SJCRH30 (cell line): Measurements from ENCODE around the gene LRRC7. TPM values are rescaled to one million over a fixed set of nuclear protein-coding genes. Genes with fewer than 3 reads are reported as not detected.
A peak's percentile ranks its signal among the peaks of the same experiment; 100 is the strongest.

Source experiments
- DNase-seq, 2 experiments: peaks; one replicate each; pipeline ENCODE4 v3.0.0-alpha.2; 2015 to 2020
- H3K27ac ChIP-seq: fragments of 250-450 bp; sonication (Bioruptor Pico); 2 replicates; pipeline ENCODE4 v1.5.1; 2020; ENCODE audit warnings: mild to moderate bottlenecking, moderate library complexity
- H3K27me3 ChIP-seq: fragments of 250-450 bp; sonication (Bioruptor Pico); 2 replicates; pipeline ENCODE4 v1.5.1; 2020; ENCODE audit warnings: mild to moderate bottlenecking, moderate library complexity
- H3K36me3 ChIP-seq: fragments of 250-450 bp; sonication (Bioruptor Pico); 2 replicates; pipeline ENCODE4 v1.5.1; 2020; ENCODE audit warnings: mild to moderate bottlenecking, moderate library complexity
- H3K4me1 ChIP-seq: fragments of 250-450 bp; sonication (Bioruptor Pico); 2 replicates; pipeline ENCODE4 v1.5.1; 2020; ENCODE audit warnings: mild to moderate bottlenecking, moderate library complexity
- H3K4me3 ChIP-seq: fragments of 250-450 bp; sonication (Bioruptor Pico); 2 replicates; pipeline ENCODE4 v1.5.1; 2020; ENCODE audit warnings: mild to moderate bottlenecking, moderate library complexity
- H3K9me3 ChIP-seq: fragments of 250-450 bp; sonication (Bioruptor Pico); replicated peaks from 2 replicates; pipeline ENCODE4 v1.5.1; 2020; ENCODE audit warnings: mild to moderate bottlenecking, moderate library complexity
- total RNA-seq: library from RNA; depleted of rRNA; stranded (reverse); fragments of >200 nt; shearing (Covaris generic); gene quantifications from 2 replicates; pipeline ENCODE4 v1.2.3, GENCODE V29; 2014

The LRRC7 gene
- total RNA-seq, 1 experiment from 2014 or later = 0.04 TPM

GRCh38 chr1:70112838-70113237 is 545.1 kb downstream of the LRRC7 start:
- no peak overlapping the region for H3K4me3 ChIP-seq
- 0 out of 2 replicates have a peak, but pooled peaks cover 4% of the 10 kb centered on the region for H3K27me3 ChIP-seq
- H3K27ac ChIP-seq = no peak overlapping the region
- no peaks in the 10 kb centered on the region for H3K9me3 ChIP-seq
- H3K36me3 ChIP-seq = no peaks in the 10 kb centered on the region
- H3K4me1 ChIP-seq = no peaks in the 10 kb centered on the region
- DNase-seq = peak in 1 of 2 experiments; percentile 20

GRCh38 chr1:70115315-70115714 is 547.6 kb downstream of the LRRC7 start:
- Histone ChIP-seq H3K9me3 (no peaks in the 10 kb centered on the region), H3K27ac (no peak overlapping the region), H3K36me3 (no peaks in the 10 kb centered on the region), H3K4me3 (no peak overlapping the region), H3K27me3 (0 out of 2 replicates have a peak, but pooled peaks cover 5% of the 10 kb centered on the region), H3K4me1 (no peaks in the 10 kb centered on the region)
- DNase-seq = no peak

GRCh38 chr1:70117046-70117445 is 549.3 kb downstream of the LRRC7 start:
- no peak overlapping the region for H3K27ac ChIP-seq
- no peaks in the 10 kb centered on the region for H3K4me1 ChIP-seq
- DNase-seq = no peak
- H3K9me3 ChIP-seq = no peaks in the 10 kb centered on the region
- H3K4me3 ChIP-seq = no peak overlapping the region
- H3K36me3 ChIP-seq = no peaks in the 10 kb centered on the region
- 0 out of 2 replicates have a peak, but pooled peaks cover 5% of the 10 kb centered on the region for H3K27me3 ChIP-seq

GRCh38 chr1:70134148-70134547 is 566.4 kb downstream of the LRRC7 start:
- Histone ChIP-seq H3K36me3 (no peaks in the 10 kb centered on the region), H3K4me1 (no peaks in the 10 kb centered on the region), H3K9me3 (no peaks in the 10 kb centered on the region), H3K4me3 (no peak overlapping the region), H3K27ac (no peak overlapping the region), H3K27me3 (no peaks in the 10 kb centered on the region; the same call in 1 of the 2 replicates)
- no peak for DNase-seq

- H3K36me3 ChIP-seq = peaks cover 2% of the 10 kb centered on the region; the same call in 1 of the 2 replicates
- H3K27ac ChIP-seq = no peak overlapping the region
- no peak for DNase-seq
- no peak overlapping the region for H3K4me3 ChIP-seq
- no peaks in the 10 kb centered on the region for H3K4me1 ChIP-seq
- no peaks in the 10 kb centered on the region for H3K9me3 ChIP-seq
- no peaks in the 10 kb centered on the region for H3K27me3 ChIP-seq
These were observed 572.6 kb downstream of the LRRC7 start for GRCh38 chr1:70140343-70140742.

- Histone ChIP-seq H3K27ac (no peak overlapping the region), H3K36me3 (peaks cover 6% of the 10 kb centered on the region; the same call in 1 of the 2 replicates), H3K4me1 (no peaks in the 10 kb centered on the region), H3K9me3 (no peaks in the 10 kb centered on the region), H3K27me3 (no peaks in the 10 kb centered on the region), H3K4me3 (no peak overlapping the region)
- no peak for DNase-seq
These were observed 573.2 kb downstream of the LRRC7 start for GRCh38 chr1:70140894-70141293.

- Histone ChIP-seq H3K27ac (no peak overlapping the region), H3K9me3 (no peaks in the 10 kb centered on the region), H3K27me3 (no peaks in the 10 kb centered on the region), H3K4me1 (no peaks in the 10 kb centered on the region), H3K36me3 (peaks cover 6% of the 10 kb centered on the region; the same call in 1 of the 2 replicates), H3K4me3 (no peak overlapping the region)
- no peak for DNase-seq
These were observed 574.4 kb downstream of the LRRC7 start for GRCh38 chr1:70142075-70142474.

GRCh38 chr1:70143048-70143659 is 575.4 kb downstream of the LRRC7 start:
- DNase-seq = no peak
- no peaks in the 10 kb centered on the region for H3K27me3 ChIP-seq
- no peaks in the 10 kb centered on the region for H3K4me1 ChIP-seq
- no peak overlapping the region for H3K27ac ChIP-seq
- peaks cover 11% of the 10 kb centered on the region for H3K36me3 ChIP-seq
- H3K4me3 ChIP-seq = no peak overlapping the region
- H3K9me3 ChIP-seq = no peaks in the 10 kb centered on the region

- Histone ChIP-seq H3K4me1 (no peaks in the 10 kb centered on the region), H3K27me3 (no peaks in the 10 kb centered on the region), H3K4me3 (no peak overlapping the region), H3K36me3 (peaks cover 11% of the 10 kb centered on the region), H3K9me3 (no peaks in the 10 kb centered on the region), H3K27ac (no peak overlapping the region)
- no peak for DNase-seq
These were observed 578.8 kb downstream of the LRRC7 start for GRCh38 chr1:70146488-70146887.

GRCh38 chr1:70150444-70150843 is 582.7 kb downstream of the LRRC7 start:
- no peaks in the 10 kb centered on the region for H3K9me3 ChIP-seq
- DNase-seq = no peak
- no peak overlapping the region for H3K27ac ChIP-seq
- no peaks in the 10 kb centered on the region for H3K4me1 ChIP-seq
- H3K4me3 ChIP-seq = no peak overlapping the region
- H3K27me3 ChIP-seq = no peaks in the 10 kb centered on the region
- H3K36me3 ChIP-seq = peaks cover 14% of the 10 kb centered on the region

GRCh38 chr1:70153739-70154138 is 586.0 kb downstream of the LRRC7 start:
- Histone ChIP-seq H3K9me3 (no peaks in the 10 kb centered on the region), H3K4me1 (no peaks in the 10 kb centered on the region), H3K4me3 (no peak overlapping the region), H3K27me3 (no peaks in the 10 kb centered on the region), H3K27ac (no peak overlapping the region), H3K36me3 (peaks cover 7% of the 10 kb centered on the region)
- no peak for DNase-seq

- no peak overlapping the region for H3K27ac ChIP-seq
- H3K27me3 ChIP-seq = no peaks in the 10 kb centered on the region
- H3K4me1 ChIP-seq = no peaks in the 10 kb centered on the region
- H3K4me3 ChIP-seq = no peak overlapping the region
- DNase-seq = no peak
- no peaks in the 10 kb centered on the region for H3K9me3 ChIP-seq
- H3K36me3 ChIP-seq = peaks cover 7% of the 10 kb centered on the region
These were observed 588.9 kb downstream of the LRRC7 start for GRCh38 chr1:70156529-70157120.

GRCh38 chr1:70164350-70164749 is 596.6 kb downstream of the LRRC7 start:
- H3K27me3 ChIP-seq = no peaks in the 10 kb centered on the region
- no peaks in the 10 kb centered on the region for H3K36me3 ChIP-seq
- H3K27ac ChIP-seq = no peak overlapping the region
- no peak overlapping the region for H3K4me3 ChIP-seq
- H3K4me1 ChIP-seq = no peaks in the 10 kb centered on the region
- no peaks in the 10 kb centered on the region for H3K9me3 ChIP-seq
- no peak for DNase-seq

GRCh38 chr1:70168283-70168682 is 600.6 kb downstream of the LRRC7 start:
- H3K27ac ChIP-seq = no peak overlapping the region
- H3K9me3 ChIP-seq = no peaks in the 10 kb centered on the region
- H3K4me1 ChIP-seq = no peaks in the 10 kb centered on the region
- DNase-seq = no peak
- H3K27me3 ChIP-seq = no peaks in the 10 kb centered on the region
- H3K36me3 ChIP-seq = peaks cover 4% of the 10 kb centered on the region; the same call in 1 of the 2 replicates
- no peak overlapping the region for H3K4me3 ChIP-seq

GRCh38 chr1:70169018-70169839 is 601.5 kb downstream of the LRRC7 start:
- no peak for DNase-seq
- Histone ChIP-seq H3K27me3 (no peaks in the 10 kb centered on the region), H3K9me3 (no peaks in the 10 kb centered on the region), H3K27ac (no peak overlapping the region), H3K4me1 (no peaks in the 10 kb centered on the region), H3K36me3 (peaks cover 8% of the 10 kb centered on the region; the same call in 1 of the 2 replicates), H3K4me3 (no peak overlapping the region)
